AML-193 (cell line): ENCODE measurements around the gene PTGER1.
"Not testable (repeated sequence)": the region's sequence is repeated elsewhere in the genome, so short reads cannot be mapped to it uniquely, and the experiment has no call there.

Experiments
- DNase-seq, 2 experiments: peaks; one replicate each; lab custom pipeline; 2025; lab: John Stamatoyannopoulos, UW

The PTGER1 gene

GRCh38 chr19:14473978-14474578, 1.1 kb downstream of the PTGER1 start:
- DNase-seq, result no peak

DNA sequence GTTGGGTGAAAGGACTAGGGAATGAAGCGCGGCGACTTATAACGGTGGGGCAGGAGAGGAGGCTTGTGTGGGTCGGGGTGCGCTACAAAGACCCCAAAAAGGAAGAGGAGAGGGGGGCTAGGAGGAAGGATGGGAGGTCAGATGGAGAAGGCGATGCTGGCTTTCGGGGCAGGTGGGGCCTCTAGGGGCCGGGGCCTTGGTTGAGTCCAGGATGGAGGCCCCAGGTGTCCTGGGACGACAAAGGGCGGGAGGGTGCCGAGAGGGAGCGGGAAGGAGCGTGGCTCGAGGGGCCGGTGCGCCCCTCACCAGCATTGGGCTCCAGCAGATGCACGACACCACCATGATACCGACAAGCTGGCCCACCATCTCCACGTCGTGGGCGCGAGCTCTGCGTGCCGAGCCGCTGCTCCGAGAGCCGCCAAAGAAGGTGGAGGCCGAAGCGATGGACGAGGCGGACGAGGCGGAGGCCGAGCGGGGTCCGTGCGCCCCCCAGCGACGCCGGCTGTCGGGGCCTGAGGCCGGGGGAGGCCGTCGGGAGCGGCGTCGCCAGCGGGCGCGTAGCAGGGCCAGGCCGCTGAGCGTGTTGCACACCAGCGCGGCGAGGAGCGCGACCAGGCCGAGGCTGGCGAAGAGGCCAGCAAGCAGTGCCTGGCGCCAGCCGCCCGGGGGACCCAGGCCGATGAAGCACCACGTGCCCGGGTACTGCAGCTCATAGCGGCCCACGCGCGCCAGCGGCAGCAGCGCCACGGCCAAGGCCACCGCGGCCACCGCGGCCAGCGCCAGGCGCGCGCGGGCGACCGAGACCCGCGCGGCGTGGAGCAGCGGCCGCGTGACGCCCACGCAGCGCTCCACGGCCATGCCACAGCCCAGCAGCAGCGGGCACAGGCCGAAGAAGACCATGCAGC, 1.8 kb downstream of the PTGER1 start:
- no peak for DNase-seq

GRCh38 chr19:14472202-14472938, 2.8 kb downstream of the PTGER1 start:
- no peak for DNase-seq

DNA sequence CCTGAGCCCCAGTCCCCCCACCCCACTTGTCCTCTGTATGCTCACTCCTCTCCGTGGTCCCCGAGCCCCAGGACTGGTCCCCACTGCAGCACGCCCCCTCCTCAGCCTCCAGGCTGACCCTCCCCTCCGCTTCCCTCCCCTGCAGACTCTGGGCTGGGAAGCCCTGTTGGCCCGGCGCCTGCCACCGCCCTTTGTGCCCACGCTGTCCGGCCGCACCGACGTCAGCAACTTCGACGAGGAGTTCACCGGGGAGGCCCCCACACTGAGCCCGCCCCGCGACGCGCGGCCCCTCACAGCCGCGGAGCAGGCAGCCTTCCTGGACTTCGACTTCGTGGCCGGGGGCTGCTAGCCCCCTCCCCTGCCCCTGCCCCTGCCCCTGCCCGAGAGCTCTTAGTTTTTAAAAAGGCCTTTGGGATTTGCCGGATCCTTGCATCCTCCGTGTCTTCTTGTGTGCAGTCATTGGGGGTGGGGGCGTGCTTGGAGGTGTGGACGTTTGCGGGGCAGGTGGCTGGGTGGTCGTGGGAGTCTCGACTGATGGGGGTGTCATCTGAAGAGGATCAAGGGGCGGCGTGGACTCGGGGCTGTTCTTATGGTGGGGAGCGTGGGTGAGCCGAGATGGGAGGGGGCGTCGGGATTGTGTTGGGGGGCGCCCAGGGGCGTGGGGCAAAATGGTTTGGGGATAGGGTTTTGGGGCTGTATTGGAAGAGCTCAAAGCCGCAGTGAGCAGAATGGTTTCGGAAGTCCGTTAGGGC, 3.5 kb downstream of the PTGER1 start:
- DNase-seq, result no peak

DNA sequence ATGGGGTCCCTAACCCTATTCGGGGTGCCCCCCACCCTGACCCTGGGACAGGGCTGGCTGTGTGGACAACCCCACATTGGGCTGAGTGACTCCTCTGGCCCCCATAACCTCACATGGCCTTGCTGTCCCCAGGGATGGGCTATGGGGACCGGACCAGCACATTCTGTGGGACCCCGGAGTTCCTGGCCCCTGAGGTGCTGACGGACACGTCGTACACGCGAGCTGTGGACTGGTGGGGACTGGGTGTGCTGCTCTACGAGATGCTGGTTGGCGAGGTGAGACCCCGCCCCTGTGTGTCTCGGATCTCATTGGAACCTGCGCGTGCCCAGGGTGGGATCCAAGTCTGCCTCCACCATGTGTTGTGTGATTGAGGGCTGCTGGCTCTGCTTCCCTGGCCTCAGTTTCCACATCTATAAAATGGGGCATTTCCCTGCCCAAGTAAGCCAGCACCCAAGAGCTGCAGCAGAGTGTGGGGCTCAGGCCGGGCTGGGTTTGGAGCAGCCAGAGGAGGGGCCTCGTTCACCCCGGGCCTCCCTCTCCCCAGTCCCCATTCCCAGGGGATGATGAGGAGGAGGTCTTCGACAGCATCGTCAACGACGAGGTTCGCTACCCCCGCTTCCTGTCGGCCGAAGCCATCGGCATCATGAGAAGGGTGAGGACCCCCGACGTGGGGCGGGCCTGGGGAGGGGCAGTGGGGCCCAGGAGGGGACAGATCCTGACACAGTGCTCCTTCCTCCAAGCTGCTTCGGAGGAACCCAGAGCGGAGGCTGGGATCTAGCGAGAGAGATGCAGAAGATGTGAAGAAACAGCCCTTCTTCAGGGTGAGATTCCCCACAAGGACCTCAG, 4.9 kb downstream of the PTGER1 start:
- no peak for DNase-seq

DNA sequence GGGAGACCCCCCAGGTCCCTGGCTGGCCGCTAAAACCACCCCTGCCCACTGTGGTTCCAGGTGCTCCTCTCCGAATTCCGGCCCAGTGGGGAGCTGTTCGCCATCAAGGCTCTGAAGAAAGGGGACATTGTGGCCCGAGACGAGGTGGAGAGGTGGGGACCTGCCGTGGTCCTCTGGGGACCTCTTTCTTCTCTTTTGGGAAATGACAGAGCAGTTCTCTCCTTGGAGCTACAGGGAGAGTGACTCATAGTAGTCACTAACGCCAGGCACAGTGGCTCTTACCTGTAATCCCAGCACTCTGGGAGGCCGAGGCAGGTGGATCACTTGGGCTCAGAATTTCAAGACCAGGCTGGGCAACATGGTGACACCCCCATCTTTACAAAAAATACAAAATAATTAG, 7.3 kb downstream of the PTGER1 start:
- peak in 1 of 2 experiments; percentile 4 for DNase-seq

DNA sequence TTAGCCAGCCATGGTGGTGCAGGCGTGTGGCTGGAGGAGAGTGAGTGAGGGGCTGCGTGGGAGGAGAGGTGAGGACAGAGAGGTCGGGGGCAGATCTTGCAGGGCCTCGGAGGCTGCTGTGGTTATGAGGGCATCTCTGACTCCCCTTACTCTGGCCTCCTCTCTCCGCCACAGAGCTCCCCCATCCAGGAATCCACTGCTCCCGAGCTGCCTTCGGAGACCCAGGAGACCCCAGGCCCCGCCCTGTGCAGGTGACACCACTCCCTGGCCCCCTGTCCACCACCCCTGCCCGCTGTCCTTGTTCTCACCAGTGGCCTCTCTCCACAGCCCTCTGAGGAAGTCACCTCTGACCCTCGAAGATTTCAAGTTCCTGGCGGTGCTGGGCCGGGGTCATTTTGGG, 7.8 kb downstream of the PTGER1 start:
- no peak for DNase-seq

GRCh38 chr19:14463747-14464146, 11.4 kb downstream of the PTGER1 start:
- no peak for DNase-seq

DNA sequence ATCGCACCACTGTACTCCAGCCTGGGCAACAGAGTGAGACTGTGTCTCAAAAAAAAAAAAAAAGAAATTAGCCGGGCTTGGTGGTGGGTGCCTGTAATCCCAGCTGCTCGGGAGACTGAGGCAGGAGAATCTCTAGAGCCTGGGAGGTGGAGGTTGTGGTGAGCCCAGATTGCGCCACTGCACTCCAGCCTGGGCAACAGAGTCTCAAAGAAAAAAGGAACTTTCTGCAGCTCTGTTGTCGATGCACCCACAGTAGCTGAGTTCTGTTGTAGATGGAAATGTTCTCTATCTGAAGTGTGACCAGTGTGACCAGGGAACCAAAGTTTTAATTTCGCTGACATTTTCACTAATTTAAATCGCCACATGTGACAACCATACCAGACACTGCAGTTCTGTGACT, 12.8 kb downstream of the PTGER1 start:
- peak; percentile 27 to 34 for DNase-seq

DNA sequence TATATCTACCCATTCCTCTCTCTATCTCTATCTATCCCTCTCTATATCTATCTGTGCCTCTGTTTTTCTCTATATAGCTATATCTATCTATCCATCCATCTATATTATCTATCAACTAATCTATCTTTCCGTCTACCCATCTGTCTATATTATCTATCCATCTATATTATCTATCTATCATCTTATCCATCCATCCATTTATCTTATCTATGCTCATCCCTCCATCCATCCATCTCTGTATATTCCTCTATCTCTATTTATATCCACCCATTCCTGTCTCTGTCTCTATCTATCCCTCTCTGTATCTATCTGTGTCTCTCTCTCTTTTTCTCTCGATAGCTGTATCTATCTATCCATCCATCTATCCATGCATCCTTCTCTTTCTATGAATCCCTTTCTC, 14.2 kb downstream of the PTGER1 start:
- no peak for DNase-seq

DNA sequence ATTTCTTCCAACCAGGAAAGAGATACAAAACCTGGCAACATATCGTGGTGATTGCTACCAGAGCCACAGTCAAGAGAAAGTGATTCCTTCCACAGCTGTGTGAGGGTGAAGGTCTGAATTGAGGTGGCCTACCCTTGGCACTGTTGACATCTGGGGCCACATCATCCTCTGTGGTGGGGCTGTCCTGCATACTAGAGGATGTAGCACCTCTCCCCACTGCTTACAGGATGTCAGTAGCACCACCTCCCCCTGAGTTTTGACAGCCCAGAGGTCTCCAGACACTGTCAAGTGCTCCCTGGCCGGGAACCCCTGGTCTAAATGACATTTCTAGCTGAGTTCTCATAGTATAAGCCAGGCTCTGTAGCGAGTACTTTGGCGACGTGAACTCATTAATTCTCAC, 15.5 kb downstream of the PTGER1 start:
- no peak for DNase-seq

GRCh38 chr19:14452303-14452702, 22.9 kb downstream of the PTGER1 start:
- DNase-seq, result not testable (repeated sequence)

DNA sequence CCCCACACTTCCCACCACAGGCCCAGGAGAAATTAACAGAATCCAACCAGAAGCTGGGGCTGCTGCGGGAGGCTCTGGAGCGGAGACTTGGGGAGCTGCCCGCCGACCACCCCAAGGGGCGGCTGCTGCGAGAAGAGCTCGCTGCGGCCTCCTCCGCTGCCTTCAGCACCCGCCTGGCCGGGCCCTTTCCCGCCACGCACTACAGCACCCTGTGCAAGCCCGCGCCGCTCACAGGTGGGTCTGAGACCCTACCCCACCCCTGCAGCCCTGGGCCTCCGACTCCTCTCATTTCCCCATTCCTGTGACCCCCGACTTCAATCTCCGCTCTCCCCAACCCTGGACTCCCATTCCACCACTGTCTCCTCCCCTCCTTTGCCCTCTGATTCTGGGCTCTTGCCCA, 24.3 kb downstream of the PTGER1 start:
- no peak for DNase-seq

DNA sequence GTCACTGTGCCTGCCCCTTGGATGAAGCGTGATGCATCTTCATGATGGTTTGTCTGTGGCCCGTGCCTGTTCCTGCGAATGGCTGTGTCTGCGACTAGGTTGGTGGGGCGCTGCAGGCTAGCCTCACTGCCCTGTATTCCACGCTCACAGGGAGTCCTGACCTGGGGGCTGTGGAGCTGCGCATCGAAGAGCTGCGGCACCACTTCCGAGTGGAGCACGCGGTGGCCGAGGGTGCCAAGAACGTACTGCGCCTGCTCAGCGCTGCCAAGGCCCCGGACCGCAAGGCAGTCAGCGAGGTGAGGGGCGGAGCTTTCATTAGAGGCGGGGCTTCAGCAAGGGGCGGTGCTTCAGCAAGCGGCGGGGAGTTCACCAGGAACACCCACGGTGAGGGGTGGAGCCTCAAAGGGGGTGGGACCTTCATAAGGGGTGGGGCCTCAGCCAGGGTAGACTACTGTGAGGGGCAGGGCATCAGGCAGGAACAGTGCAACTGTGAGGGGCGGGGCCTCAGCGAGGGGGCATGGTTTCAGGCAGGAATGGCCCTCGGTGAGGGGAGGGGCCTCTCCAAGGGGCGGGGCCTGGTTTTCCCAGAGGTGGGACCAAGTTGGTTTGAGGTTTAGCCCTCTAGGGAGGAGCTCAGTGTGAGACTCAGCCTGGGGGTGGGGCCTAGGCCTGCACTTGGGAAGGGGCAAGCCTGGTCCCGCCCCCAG, 24.8 kb downstream of the PTGER1 start:
- DNase-seq, result no peak

DNA sequence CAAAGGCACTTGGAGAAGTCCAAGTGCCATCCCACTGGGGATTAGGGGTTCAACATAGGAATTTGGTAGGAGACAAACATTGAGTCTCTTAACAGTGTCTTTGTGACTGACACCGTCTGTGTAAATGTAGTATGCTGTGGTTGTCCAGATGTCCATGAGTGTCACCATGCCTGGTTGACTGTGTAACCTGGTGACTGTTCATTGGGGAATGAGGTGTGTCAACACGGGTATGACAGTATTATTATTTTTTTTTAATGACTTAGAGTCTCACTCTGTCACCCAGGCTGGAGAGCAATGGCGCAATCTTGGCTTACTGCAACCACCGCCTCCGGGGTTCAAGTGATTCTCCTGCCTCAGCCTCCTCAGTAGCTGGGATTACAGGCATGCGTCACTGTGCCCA, 25.8 kb downstream of the PTGER1 start:
- DNase-seq, result no peak

- DNase-seq, result no peak
Observed at GRCh38 chr19:14446336-14447036, 28.7 kb downstream of the PTGER1 start.

GRCh38 chr19:14443632-14444216, 31.4 kb downstream of the PTGER1 start:
- no peak for DNase-seq

DNA sequence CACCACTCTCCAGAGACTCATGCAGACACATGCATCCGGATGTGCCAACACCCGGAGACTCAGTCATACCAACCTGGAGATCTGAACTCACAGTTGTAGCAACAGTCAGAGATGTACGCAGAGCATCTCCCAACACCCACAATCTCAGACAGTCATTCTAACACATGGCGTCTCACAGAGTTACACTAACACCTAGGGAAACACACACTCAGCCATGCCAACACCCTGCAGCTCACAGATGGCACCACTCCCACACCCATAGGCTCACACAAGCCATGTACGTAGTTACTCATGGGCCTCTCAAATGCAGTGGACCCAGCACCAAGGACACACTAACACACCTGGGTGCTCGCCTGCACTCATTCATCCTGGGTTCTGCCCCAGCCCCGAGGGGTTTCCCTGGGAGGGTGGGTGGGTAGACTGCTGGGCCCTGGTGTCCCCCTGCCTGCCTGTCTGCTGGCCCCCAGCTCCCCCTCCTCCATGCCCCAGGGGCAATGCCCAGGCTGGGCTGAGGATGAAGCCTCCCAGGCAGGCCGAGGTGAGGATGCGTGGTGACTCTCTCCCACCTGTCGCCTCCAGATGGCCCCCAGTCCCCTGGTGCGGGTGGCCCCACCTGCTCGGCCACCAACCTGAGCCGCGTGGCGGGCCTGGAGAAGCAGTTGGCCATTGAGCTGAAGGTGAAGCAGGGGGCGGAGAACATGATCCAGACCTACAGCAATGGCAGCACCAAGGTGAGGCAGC, 32.1 kb downstream of the PTGER1 start:
- no peak for DNase-seq
